Neural cell (in vitro differentiated cells): ENCODE data around the gene PKHD1. TPM values are rescaled to one million over a fixed set of nuclear protein-coding genes. Genes with fewer than 3 reads are reported as not detected.

ENCODE experiments used
- H2AFZ ChIP-seq: fragments of 200-600, 300-800 bp; sonication (generic), shearing (Covaris generic); 2 replicates; pipeline ENCODE4 v1.6.0; 2014; ENCODE audit warnings: low read depth, mild to moderate bottlenecking, antibody characterized with exemption, low read length, moderate library complexity
- H3F3A ChIP-seq: fragments of 200-600 bp; shearing (Covaris generic); 2 replicates; pipeline ENCODE4 v1.6.1; 2016; ENCODE audit warnings: mild to moderate bottlenecking, moderate library complexity, mixed read lengths, antibody characterized with exemption, low read length; ENCODE audit not compliant: insufficient read depth, poor library complexity, severe bottlenecking
- H3K27ac ChIP-seq: fragments of 200-600, 300-800 bp; sonication (generic), shearing (Covaris generic); 2 replicates; pipeline ENCODE4 v1.5.1; 2014; ENCODE audit warnings: mild to moderate bottlenecking, low read length, moderate library complexity
- H3K27me3 ChIP-seq: fragments of 300-800, 200-600 bp; sonication (generic), shearing (Covaris generic); 2 replicates; pipeline ENCODE4 v1.6.0; 2014; ENCODE audit warnings: mild to moderate bottlenecking, low read depth, low read length, moderate library complexity; ENCODE audit not compliant: insufficient read depth
- H3K36me3 ChIP-seq: fragments of 300-800, 200-600 bp; sonication (generic), shearing (Covaris generic); 2 replicates; pipeline ENCODE4 v1.5.1; 2014; ENCODE audit warnings: mild to moderate bottlenecking, antibody characterized with exemption, low read length, moderate library complexity; ENCODE audit not compliant: insufficient read depth
- H3K4me2 ChIP-seq: fragments of 300-800, 200-600 bp; sonication (generic), shearing (Covaris generic); 2 replicates; pipeline ENCODE4 v1.6.0; 2014; ENCODE audit warnings: mild to moderate bottlenecking, low read length
- H3K4me3 ChIP-seq: fragments of 300-800, 200-600 bp; sonication (generic), shearing (Covaris generic); 2 replicates; pipeline ENCODE4 v1.5.1; 2014; ENCODE audit warnings: mild to moderate bottlenecking, low read length, moderate library complexity
- H3K79me2 ChIP-seq: fragments of 200-600 bp; shearing (Covaris generic); replicated peaks from 2 replicates; pipeline ENCODE4 v1.6.0; 2014; ENCODE audit warnings: mild to moderate bottlenecking, low read length, moderate library complexity; ENCODE audit not compliant: insufficient read depth
- H3K9ac ChIP-seq: fragments of 300-800, 200-600 bp; sonication (generic), shearing (Covaris generic); 2 replicates; pipeline ENCODE4 v1.6.1; 2016; ENCODE audit warnings: mild to moderate bottlenecking, low read length, mixed read lengths
- H3K9me2 ChIP-seq: fragments of 200-600 bp; shearing (Covaris generic); 2 replicates; pipeline ENCODE4 v1.6.1; 2016; ENCODE audit warnings: mild to moderate bottlenecking, low read length, mixed read lengths; ENCODE audit not compliant: insufficient read depth
- H3K9me3 ChIP-seq: fragments of 200-600, 300-800 bp; sonication (generic), shearing (Covaris generic); 2 replicates; pipeline ENCODE4 v1.6.1; 2016; ENCODE audit warnings: mild to moderate bottlenecking, mixed run types, low read length, moderate library complexity, mixed read lengths
- H4K20me1 ChIP-seq: fragments of 200-600 bp; shearing (Covaris generic); 2 replicates; pipeline ENCODE4 v1.6.1; 2016; ENCODE audit warnings: mild to moderate bottlenecking, mixed run types; ENCODE audit not compliant: insufficient read depth
- EP300 ChIP-seq: fragments of 450-650 bp; conservative IDR thresholded peaks from 2 replicates; pipeline ENCODE4 v1.6.1; 2014; ENCODE audit warnings: antibody characterized with exemption, mild to moderate bottlenecking, moderate library complexity; ENCODE audit not compliant: poor library complexity, severe bottlenecking
- EZH2 ChIP-seq: fragments of 200-600, 300-800 bp; shearing (Covaris generic), sonication (generic); IDR thresholded peaks from 2 replicates; pipeline ENCODE4 v1.6.1; 2014; ENCODE audit warnings: antibody characterized with exemption, low read length, borderline replicate concordance, mild to moderate bottlenecking; ENCODE audit not compliant: insufficient read depth, poor library complexity, severe bottlenecking
- MXI1 ChIP-seq: fragments of 450-650 bp; conservative IDR thresholded peaks from 2 replicates; pipeline ENCODE4 v1.6.1; 2014; ENCODE audit warnings: antibody characterized with exemption, mild to moderate bottlenecking; ENCODE audit not compliant: poor library complexity, severe bottlenecking
- POLR2AphosphoS5 ChIP-seq: IDR thresholded peaks from 2 replicates; pipeline ENCODE4 v1.6.1; 2012
- RAD21 ChIP-seq: fragments of 450-650 bp; conservative IDR thresholded peaks from 2 replicates; pipeline ENCODE4 v1.6.1; 2014; ENCODE audit warnings: antibody characterized with exemption, mild to moderate bottlenecking, moderate library complexity
- SMC3 ChIP-seq: fragments of 450-650 bp; conservative IDR thresholded peaks from 2 replicates; pipeline ENCODE4 v1.6.1; 2014; ENCODE audit warnings: antibody characterized with exemption, mild to moderate bottlenecking, moderate library complexity; ENCODE audit not compliant: poor library complexity
- TAF1 ChIP-seq: IDR thresholded peaks from 2 replicates; pipeline ENCODE4 v1.6.1; 2012; ENCODE audit warnings: low read depth
- polyA plus RNA-seq: library from polyadenylated mRNA; depleted of rRNA; stranded (reverse); fragments of >200 nt; gene quantifications from 2 replicates; pipeline ENCODE4 v1.2.3, GENCODE V29; 2014
- TF ChIP-seq, protein P1 (sequence below): IDR thresholded peaks from 2 replicates; pipeline ENCODE4 v1.6.1; 2012; ENCODE audit warnings: borderline replicate concordance
- TF ChIP-seq, protein P2 (sequence below): fragments of 450-650 bp; IDR thresholded peaks from 2 replicates; pipeline ENCODE4 v1.5.1; 2014; ENCODE audit warnings: antibody characterized with exemption, mild to moderate bottlenecking, moderate library complexity; ENCODE audit not compliant: poor library complexity, severe bottlenecking

PKHD1 gene
- polyA plus RNA-seq, 1 donor from 2014 or later = not detected

DNA sequence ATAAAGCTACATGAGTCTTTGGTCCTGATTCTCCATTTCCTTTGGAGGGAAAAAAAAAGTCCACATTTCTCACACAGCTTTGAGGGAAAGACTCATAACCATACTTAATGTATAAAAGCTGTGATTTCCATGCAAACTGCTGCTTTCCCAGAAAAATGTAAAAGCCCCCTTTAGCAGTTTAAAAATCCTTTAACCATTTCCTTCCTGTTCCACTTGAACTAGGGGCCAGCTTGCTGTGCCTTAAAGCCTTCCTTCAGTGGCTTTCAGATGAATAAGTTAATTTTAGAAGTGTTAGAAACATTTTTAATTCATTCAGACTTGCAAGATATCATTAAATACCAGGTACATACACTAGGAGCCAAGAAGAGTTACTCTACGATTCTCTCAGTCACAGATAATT lies 273.5 kb downstream of the PKHD1 start:
- Histone ChIP-seq H3K79me2 (no peaks in the 10 kb centered on the region), H3K4me2 (no peak overlapping the region), H3F3A (no peaks in the 10 kb centered on the region), H3K4me3 (no peak overlapping the region), H3K9ac (no peak overlapping the region), H3K27ac (no peak overlapping the region), H4K20me1 (no peaks in the 10 kb centered on the region), H3K27me3 (no peaks in the 10 kb centered on the region), H2AFZ (no peak overlapping the region), H3K9me3 (no peaks in the 10 kb centered on the region), H3K36me3 (no peaks in the 10 kb centered on the region), H3K9me2 (no peaks in the 10 kb centered on the region)
- TF ChIP-seq, protein P1, sequence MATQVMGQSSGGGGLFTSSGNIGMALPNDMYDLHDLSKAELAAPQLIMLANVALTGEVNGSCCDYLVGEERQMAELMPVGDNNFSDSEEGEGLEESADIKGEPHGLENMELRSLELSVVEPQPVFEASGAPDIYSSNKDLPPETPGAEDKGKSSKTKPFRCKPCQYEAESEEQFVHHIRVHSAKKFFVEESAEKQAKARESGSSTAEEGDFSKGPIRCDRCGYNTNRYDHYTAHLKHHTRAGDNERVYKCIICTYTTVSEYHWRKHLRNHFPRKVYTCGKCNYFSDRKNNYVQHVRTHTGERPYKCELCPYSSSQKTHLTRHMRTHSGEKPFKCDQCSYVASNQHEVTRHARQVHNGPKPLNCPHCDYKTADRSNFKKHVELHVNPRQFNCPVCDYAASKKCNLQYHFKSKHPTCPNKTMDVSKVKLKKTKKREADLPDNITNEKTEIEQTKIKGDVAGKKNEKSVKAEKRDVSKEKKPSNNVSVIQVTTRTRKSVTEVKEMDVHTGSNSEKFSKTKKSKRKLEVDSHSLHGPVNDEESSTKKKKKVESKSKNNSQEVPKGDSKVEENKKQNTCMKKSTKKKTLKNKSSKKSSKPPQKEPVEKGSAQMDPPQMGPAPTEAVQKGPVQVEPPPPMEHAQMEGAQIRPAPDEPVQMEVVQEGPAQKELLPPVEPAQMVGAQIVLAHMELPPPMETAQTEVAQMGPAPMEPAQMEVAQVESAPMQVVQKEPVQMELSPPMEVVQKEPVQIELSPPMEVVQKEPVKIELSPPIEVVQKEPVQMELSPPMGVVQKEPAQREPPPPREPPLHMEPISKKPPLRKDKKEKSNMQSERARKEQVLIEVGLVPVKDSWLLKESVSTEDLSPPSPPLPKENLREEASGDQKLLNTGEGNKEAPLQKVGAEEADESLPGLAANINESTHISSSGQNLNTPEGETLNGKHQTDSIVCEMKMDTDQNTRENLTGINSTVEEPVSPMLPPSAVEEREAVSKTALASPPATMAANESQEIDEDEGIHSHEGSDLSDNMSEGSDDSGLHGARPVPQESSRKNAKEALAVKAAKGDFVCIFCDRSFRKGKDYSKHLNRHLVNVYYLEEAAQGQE = no peak
- TF ChIP-seq TAF1 = no peak
- TF ChIP-seq RAD21 = no peak
- TF ChIP-seq MXI1 = no peak
- TF ChIP-seq EP300 = no peak
- no peak for TF ChIP-seq EZH2
- TF ChIP-seq, protein P2, sequence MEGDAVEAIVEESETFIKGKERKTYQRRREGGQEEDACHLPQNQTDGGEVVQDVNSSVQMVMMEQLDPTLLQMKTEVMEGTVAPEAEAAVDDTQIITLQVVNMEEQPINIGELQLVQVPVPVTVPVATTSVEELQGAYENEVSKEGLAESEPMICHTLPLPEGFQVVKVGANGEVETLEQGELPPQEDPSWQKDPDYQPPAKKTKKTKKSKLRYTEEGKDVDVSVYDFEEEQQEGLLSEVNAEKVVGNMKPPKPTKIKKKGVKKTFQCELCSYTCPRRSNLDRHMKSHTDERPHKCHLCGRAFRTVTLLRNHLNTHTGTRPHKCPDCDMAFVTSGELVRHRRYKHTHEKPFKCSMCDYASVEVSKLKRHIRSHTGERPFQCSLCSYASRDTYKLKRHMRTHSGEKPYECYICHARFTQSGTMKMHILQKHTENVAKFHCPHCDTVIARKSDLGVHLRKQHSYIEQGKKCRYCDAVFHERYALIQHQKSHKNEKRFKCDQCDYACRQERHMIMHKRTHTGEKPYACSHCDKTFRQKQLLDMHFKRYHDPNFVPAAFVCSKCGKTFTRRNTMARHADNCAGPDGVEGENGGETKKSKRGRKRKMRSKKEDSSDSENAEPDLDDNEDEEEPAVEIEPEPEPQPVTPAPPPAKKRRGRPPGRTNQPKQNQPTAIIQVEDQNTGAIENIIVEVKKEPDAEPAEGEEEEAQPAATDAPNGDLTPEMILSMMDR = no peak
- no peak for TF ChIP-seq POLR2AphosphoS5
- TF ChIP-seq SMC3 = no peak

DNA sequence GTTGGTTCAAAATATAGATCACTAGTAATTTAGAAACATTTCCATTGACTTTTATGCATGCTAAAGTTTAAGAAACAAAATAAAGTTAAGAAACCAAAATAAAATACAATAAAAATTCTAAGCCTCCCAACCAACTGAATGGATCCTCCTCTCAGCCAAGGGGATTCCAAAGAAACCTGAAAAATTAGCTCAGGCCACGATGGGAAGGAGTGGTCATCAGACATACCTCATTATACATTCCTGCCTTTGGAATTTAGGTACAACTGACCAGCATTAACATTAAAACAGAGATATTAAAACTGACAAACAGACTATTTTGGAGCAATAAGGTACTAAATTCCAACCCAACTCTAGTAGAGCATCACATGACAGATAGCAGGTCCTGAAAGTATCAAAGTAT lies 275.2 kb downstream of the PKHD1 start:
- Histone ChIP-seq H3K9me3 (no peaks in the 10 kb centered on the region), H3K79me2 (no peaks in the 10 kb centered on the region), H2AFZ (no peak overlapping the region), H3K9me2 (no peaks in the 10 kb centered on the region), H3K27me3 (no peaks in the 10 kb centered on the region), H3K36me3 (no peaks in the 10 kb centered on the region), H3K27ac (no peak overlapping the region), H3K9ac (no peak overlapping the region), H3K4me3 (no peak overlapping the region), H3K4me2 (no peak overlapping the region), H4K20me1 (no peaks in the 10 kb centered on the region), H3F3A (no peaks in the 10 kb centered on the region)
- TF ChIP-seq, protein P2 = no peak
- TF ChIP-seq EZH2 (no peak), TAF1 (no peak), RAD21 (no peak), EP300 (no peak), POLR2AphosphoS5 (no peak), MXI1 (no peak), SMC3 (no peak)
- TF ChIP-seq, protein P1 = no peak
